CD8-positive, alpha-beta memory T cell (primary cell): Measurements from ENCODE around the gene SYPL1. TPM values are rescaled to one million over a fixed set of nuclear protein-coding genes. Genes with fewer than 3 reads are reported as not detected.

ENCODE experiments used
- CTCF ChIA-PET: fragments of 350-600 bp; sonication (Branson Sonifier 250); formaldehyde crosslinking; loops from one replicate; lab custom pipeline; 2021; ENCODE audit warnings: antibody characterized with exemption; lab: Charles Lee
- POLR2A ChIA-PET: fragments of 350-600 bp; sonication (Branson Sonifier 250); formaldehyde crosslinking; loops from one replicate; lab custom pipeline; 2021; ENCODE audit warnings: antibody characterized with exemption; lab: Charles Lee
- DNase-seq, 5 donors: peaks; one replicate each; pipeline versions ENCODE4 v3.0.0 to v3.0.0-alpha.2; 2020 to 2022; ENCODE audit warnings: mixed read lengths in 1 of 5
- H3K27ac ChIP-seq: one replicate; pipeline ENCODE4 v1.7.0; 2013; ENCODE audit warnings: low read depth, mild to moderate bottlenecking, low read length, moderate library complexity
- H3K27me3 ChIP-seq: 2 replicates; pipeline ENCODE4 v1.7.0; 2013; ENCODE audit warnings: low read length, mild to moderate bottlenecking; ENCODE audit not compliant: insufficient read depth, poor library complexity, severe bottlenecking
- H3K36me3 ChIP-seq: 2 replicates; pipeline ENCODE4 v1.7.0; 2013; ENCODE audit warnings: mild to moderate bottlenecking, low read length, moderate library complexity; ENCODE audit not compliant: insufficient read depth
- H3K4me1 ChIP-seq: 2 replicates; pipeline ENCODE4 v1.7.0; 2013; ENCODE audit warnings: mild to moderate bottlenecking, low read length, moderate library complexity; ENCODE audit not compliant: insufficient read depth
- H3K4me3 ChIP-seq: 2 replicates; pipeline ENCODE4 v1.7.0; 2013; ENCODE audit warnings: mild to moderate bottlenecking, low read length
- H3K9me3 ChIP-seq: 2 replicates; pipeline ENCODE4 v1.7.0; 2013; ENCODE audit warnings: mild to moderate bottlenecking, low read length
- H3K27ac Mint-ChIP-seq, 8 donors: one replicate each; pipeline ENCODE4 v1.8.0; 2020 to 2021; ENCODE audit warnings: mixed read lengths in 8 of 8, mild to moderate bottlenecking in 6 of 8, inconsistent platforms in 3 of 8, moderate library complexity in 3 of 8
- H3K27me3 Mint-ChIP-seq, 2 donors: one replicate each; pipeline ENCODE4 v1.8.0; 2020 to 2021; ENCODE audit warnings: mixed read lengths in 2 of 2, mild to moderate bottlenecking in 1 of 2, moderate library complexity in 1 of 2
- H3K36me3 Mint-ChIP-seq, 3 donors: one replicate each; pipeline ENCODE4 v1.8.0; 2020 to 2021; ENCODE audit warnings: mixed read lengths in 3 of 3, inconsistent platforms in 1 of 3, mild to moderate bottlenecking in 1 of 3
- H3K4me1 Mint-ChIP-seq, 3 donors: one replicate each; pipeline ENCODE4 v1.8.0; 2020 to 2021; ENCODE audit warnings: mixed read lengths in 3 of 3, inconsistent platforms in 1 of 3, mild to moderate bottlenecking in 1 of 3
- H3K4me3 Mint-ChIP-seq, 7 donors: one replicate each; pipeline ENCODE4 v1.8.0; 2020 to 2021; ENCODE audit warnings: mixed read lengths in 7 of 7, mild to moderate bottlenecking in 6 of 7, moderate library complexity in 4 of 7, inconsistent platforms in 2 of 7
- H3K9me3 Mint-ChIP-seq, 5 donors: one replicate each; pipeline ENCODE4 v1.8.0; 2020 to 2022; ENCODE audit warnings: mixed read lengths in 5 of 5, mild to moderate bottlenecking in 3 of 5, moderate library complexity in 2 of 5, inconsistent platforms in 1 of 5
- polyA plus RNA-seq: library from polyadenylated mRNA; unstranded; fragments of 300-500 nt; fragmentation: Illumina TruSeq; gene quantifications from one replicate; pipeline ENCODE4 v1.2.3, GENCODE V29; 2021
- total RNA-seq, 2 experiments: library from RNA; stranded (reverse); gene quantifications; one replicate each; pipeline ENCODE4 v1.2.3, GENCODE V29; 2021

The SYPL1 gene
- total and polyA plus RNA-seq, 3 experiments from 2014 or later = 33.1 to 63.0 (median 33.7) TPM

DNA sequence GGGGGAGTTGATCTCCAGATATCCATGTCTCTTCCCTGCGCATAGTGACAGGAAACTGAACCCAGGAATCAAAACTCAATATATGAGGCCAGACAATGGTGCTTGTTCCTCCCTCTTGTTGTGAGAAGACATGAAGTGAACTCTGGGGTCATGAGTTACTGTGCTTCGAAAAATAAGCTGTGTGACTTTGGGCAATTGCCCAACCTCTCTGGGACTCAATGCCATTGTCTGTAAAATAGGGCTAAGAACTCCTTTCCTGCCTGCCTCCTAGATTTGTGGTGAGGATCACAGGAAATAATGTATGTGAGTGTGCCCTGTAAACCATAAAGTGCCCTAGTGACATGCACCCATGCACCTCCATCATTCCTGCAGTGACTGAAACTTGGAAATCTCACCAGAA lies 48.4 kb downstream of the SYPL1 start:
- no peaks in the 10 kb centered on the region for H3K4me1 ChIP-seq
- no peaks in the 10 kb centered on the region for H3K27me3 ChIP-seq
- Mint-ChIP-seq H3K9me3 (no peaks in the 10 kb centered on the region), H3K27ac (no peak overlapping the region), H3K36me3 (no peaks in the 10 kb centered on the region), H3K27me3 (no peaks in the 10 kb centered on the region), H3K4me1 (peaks cover 12 to 15% (median 13%) of the 10 kb centered on the region in 3 donors), H3K4me3 (no peak overlapping the region)
- no peak overlapping the region for H3K27ac ChIP-seq
- no peak for DNase-seq
- CTCF ChIA-PET = interaction anchor here (10.2 kb wide), 1 partner anchor 90 kb away, joined by 193 read pairs; no protein-coding TSS in a partner anchor
- POLR2A ChIA-PET = no interaction called here
- H3K36me3 ChIP-seq = no peaks in the 10 kb centered on the region
- H3K9me3 ChIP-seq = no peaks in the 10 kb centered on the region
- H3K4me3 ChIP-seq = no peak overlapping the region

DNA sequence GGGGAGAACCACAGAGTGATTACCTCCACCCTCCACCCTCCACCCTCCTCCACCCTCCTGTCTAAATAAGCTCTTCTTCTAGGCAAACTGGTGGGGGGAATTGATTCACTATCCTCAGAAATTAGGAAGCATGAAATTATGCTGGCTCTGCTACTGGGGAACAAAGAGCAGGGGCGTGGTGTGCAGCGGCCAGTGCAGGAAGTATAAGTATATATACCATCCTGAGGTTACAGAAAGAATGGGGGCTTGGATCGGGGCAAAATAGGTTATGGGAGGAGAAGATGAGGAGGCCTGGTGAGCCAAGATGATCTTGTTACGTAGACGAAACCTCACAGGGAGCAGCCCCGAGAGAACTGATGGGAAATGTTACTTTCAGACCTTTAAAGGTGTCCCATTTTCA lies 49.1 kb downstream of the SYPL1 start:
- CTCF ChIA-PET = interaction anchor here (10.2 kb wide), 1 partner anchor 91 kb away, joined by 193 read pairs; no protein-coding TSS in a partner anchor
- peaks cover 12 to 20% (median 19%) of the 10 kb centered on the region in 3 donors for H3K4me1 Mint-ChIP-seq
- peaks cover 4% of the 10 kb centered on the region for H3K4me1 ChIP-seq
- H3K4me3 ChIP-seq = no peak overlapping the region
- H3K9me3 ChIP-seq = no peaks in the 10 kb centered on the region
- no peaks in the 10 kb centered on the region for H3K36me3 ChIP-seq
- DNase-seq = no peak
- H3K9me3 Mint-ChIP-seq = no peaks in the 10 kb centered on the region
- no peaks in the 10 kb centered on the region for H3K36me3 Mint-ChIP-seq
- H3K27me3 ChIP-seq = no peaks in the 10 kb centered on the region
- no peaks in the 10 kb centered on the region for H3K27me3 Mint-ChIP-seq
- no peak overlapping the region for H3K4me3 Mint-ChIP-seq
- peak overlapping the region in 1 of 8 donors; percentile 11 for H3K27ac Mint-ChIP-seq
- POLR2A ChIA-PET = no interaction called here
- no peak overlapping the region for H3K27ac ChIP-seq

DNA sequence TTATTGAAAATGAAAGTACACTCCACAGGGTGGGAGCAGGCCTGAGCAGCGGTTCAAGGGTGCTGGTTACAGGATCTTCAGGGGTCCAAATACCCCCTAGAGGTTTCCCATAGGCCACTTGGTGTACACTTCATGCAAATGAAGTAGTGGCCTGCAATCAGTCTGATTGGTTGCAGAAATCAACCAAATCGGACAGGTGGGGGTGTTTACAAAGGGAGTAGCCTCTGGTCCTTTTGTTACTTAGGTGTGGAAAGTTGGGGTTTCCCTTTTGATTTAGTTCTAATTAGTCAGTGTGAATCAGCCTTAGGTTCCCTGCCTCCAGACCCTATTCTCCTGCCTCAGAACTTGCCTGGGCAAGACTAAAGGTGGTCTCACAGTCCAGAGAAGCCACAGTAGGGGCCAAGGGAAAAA lies 49.6 kb downstream of the SYPL1 start:
- Histone ChIP-seq H3K9me3 (no peaks in the 10 kb centered on the region), H3K27ac (no peak overlapping the region), H3K4me3 (no peak overlapping the region), H3K4me1 (peaks cover 8% of the 10 kb centered on the region), H3K36me3 (no peaks in the 10 kb centered on the region), H3K27me3 (no peaks in the 10 kb centered on the region)
- Mint-ChIP-seq H3K36me3 (no peaks in the 10 kb centered on the region), H3K4me3 (no peak overlapping the region), H3K4me1 (peaks cover 17 to 25% (median 24%) of the 10 kb centered on the region in 3 donors), H3K9me3 (no peaks in the 10 kb centered on the region), H3K27ac (no peak overlapping the region), H3K27me3 (no peaks in the 10 kb centered on the region)
- ChIA-PET CTCF (interaction anchor here (10.2 kb wide), 1 partner anchor 91 kb away, joined by 193 read pairs; no protein-coding TSS in a partner anchor), POLR2A (no interaction called here)
- no peak for DNase-seq

DNA sequence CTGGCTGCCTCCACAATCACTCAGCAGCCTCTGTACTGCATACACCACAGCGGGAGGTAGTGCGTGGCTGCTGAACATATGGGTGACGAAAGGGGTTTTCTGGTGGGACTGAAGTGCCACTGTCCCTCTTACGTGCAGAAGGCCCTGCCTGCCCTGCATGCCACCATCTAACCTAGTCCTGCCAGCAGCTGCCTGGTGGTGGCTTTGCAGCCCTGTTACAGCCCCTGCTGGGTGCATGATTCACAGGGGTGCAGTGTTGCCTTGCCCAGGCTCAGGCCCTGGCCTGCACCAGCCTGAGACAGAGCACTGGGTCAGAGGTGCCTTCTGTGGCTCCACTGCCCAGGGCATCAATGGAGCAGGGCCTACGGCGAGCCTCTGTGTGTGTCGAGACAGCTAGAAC lies 50.1 kb downstream of the SYPL1 start:
- ChIA-PET POLR2A (no interaction called here), CTCF (interaction anchor here (1.0 to 10.2 kb wide), 2 partner anchors 92 to 103 kb away, joined by 3 to 193 read pairs; no protein-coding TSS in a partner anchor)
- H3K9me3 ChIP-seq = no peaks in the 10 kb centered on the region
- no peaks in the 10 kb centered on the region for H3K27me3 Mint-ChIP-seq
- no peak overlapping the region for H3K27ac Mint-ChIP-seq
- H3K27me3 ChIP-seq = no peaks in the 10 kb centered on the region
- H3K9me3 Mint-ChIP-seq = no peaks in the 10 kb centered on the region
- no peak overlapping the region for H3K4me3 ChIP-seq
- no peak for DNase-seq
- no peak overlapping the region for H3K4me3 Mint-ChIP-seq
- H3K4me1 ChIP-seq = peaks cover 13% of the 10 kb centered on the region
- no peak overlapping the region for H3K27ac ChIP-seq
- peaks cover 21 to 31% (median 27%) of the 10 kb centered on the region in 3 donors for H3K4me1 Mint-ChIP-seq
- H3K36me3 Mint-ChIP-seq = no peaks in the 10 kb centered on the region
- no peaks in the 10 kb centered on the region for H3K36me3 ChIP-seq

DNA sequence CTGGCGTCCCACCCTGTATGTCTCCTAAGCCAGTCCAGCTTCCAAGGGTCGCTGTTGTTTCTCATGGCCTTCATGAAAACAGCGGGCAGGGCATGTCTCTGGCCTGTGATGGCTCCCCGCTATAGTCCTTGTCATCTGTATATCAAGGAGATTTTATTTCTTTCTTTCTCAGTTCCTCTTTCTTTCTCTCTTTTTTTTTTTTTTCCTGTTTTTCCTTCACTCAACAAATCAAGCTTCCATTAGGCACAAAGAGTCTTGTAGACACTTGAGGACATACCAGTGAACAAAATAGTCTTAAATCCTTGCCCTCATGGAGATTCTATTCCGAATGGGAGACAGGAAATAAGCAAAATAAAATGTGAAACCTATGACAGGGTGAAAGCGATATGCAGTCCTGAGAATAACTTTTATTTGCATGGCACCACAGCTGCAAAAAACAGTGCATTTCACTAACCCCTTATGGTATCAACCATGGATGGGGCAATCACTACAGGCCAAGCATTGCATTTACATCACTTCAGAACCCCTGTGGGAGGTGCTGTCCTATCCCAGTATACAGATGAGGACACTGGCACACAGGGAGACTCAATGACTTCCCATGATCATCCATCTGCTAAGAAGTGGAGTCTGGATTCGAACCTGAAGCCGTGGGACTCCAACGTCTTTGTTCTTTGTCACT lies 50.7 kb downstream of the SYPL1 start:
- DNase-seq = no peak
- Histone ChIP-seq H3K4me1 (peaks cover 14% of the 10 kb centered on the region), H3K27ac (no peak overlapping the region), H3K27me3 (no peaks in the 10 kb centered on the region), H3K9me3 (no peaks in the 10 kb centered on the region), H3K36me3 (no peaks in the 10 kb centered on the region), H3K4me3 (no peak overlapping the region)
- POLR2A ChIA-PET = no interaction called here
- no peaks in the 10 kb centered on the region for H3K27me3 Mint-ChIP-seq
- no peaks in the 10 kb centered on the region for H3K9me3 Mint-ChIP-seq
- H3K36me3 Mint-ChIP-seq = no peaks in the 10 kb centered on the region
- no peak overlapping the region for H3K4me3 Mint-ChIP-seq
- CTCF ChIA-PET = interaction anchor here (1.0 to 10.2 kb wide), 3 partner anchors 93 to 106 kb away, joined by 3 to 193 read pairs (median 3); no protein-coding TSS in a partner anchor
- peaks cover 24 to 34% (median 30%) of the 10 kb centered on the region in 3 donors for H3K4me1 Mint-ChIP-seq
- H3K27ac Mint-ChIP-seq = no peak overlapping the region

DNA sequence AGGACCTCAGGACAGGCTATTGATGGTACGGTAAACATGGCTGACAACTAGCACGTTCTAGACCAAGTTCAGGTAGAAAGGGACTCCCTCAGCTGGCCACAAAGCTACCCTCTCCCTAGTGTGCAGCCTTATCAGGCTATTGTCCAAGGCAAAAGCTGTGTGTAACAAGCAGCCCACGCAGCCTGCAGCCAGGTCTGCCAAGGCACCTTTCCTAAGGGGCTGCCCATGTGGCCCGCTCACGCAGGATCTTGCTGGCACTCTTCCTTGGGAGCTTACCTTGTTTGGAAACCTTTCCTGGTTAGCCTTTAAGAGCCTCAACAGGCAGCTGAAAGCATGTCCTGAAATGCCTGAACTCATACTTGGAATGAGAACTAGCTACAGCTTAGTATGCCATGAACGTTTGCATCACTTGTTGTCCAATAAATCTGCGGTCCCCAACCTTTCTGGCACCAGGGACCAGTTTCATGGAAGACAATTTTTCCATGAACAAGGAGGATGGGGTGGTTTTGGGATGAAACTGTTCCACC lies 51.7 kb downstream of the SYPL1 start:
- Mint-ChIP-seq H3K4me3 (no peak overlapping the region), H3K36me3 (no peaks in the 10 kb centered on the region), H3K9me3 (no peaks in the 10 kb centered on the region), H3K27me3 (no peaks in the 10 kb centered on the region), H3K4me1 (peaks cover 24 to 34% (median 30%) of the 10 kb centered on the region in 3 donors), H3K27ac (peak overlapping the region in 1 of 8 donors; percentile 87)
- no peaks in the 10 kb centered on the region for H3K9me3 ChIP-seq
- ChIA-PET CTCF (interaction anchor here (1.5 to 10.2 kb wide), 2 partner anchors 94 to 107 kb away, joined by 3 to 193 read pairs; no protein-coding TSS in a partner anchor), POLR2A (no interaction called here)
- H3K4me1 ChIP-seq = peaks cover 14% of the 10 kb centered on the region
- no peaks in the 10 kb centered on the region for H3K27me3 ChIP-seq
- no peak for DNase-seq
- no peaks in the 10 kb centered on the region for H3K36me3 ChIP-seq
- H3K27ac ChIP-seq = no peak overlapping the region
- no peak overlapping the region for H3K4me3 ChIP-seq

DNA sequence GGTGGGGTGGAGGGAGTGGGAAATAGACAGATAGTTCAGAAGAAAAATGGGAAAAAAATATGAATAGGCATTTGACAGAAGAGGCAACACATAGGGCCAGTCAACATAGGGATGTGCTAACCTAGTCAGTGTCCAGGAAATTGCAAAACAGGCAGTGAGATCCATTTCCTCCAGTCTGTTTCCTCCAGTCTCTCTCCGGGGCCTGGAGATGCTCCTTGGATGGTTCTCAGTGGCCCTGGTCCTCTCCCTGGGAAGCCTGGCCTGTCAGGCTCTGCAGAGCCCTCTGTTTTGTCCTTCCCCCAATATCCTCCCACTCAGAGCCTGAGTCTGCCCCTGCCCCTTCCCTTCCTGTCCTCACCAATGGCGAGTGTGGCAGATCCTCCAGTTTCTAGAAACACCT lies 52.6 kb downstream of the SYPL1 start:
- H3K4me1 ChIP-seq = peaks cover 14% of the 10 kb centered on the region
- no peak overlapping the region for H3K4me3 Mint-ChIP-seq
- no peaks in the 10 kb centered on the region for H3K9me3 ChIP-seq
- no peaks in the 10 kb centered on the region for H3K27me3 ChIP-seq
- no peak overlapping the region for H3K27ac Mint-ChIP-seq
- no peaks in the 10 kb centered on the region for H3K27me3 Mint-ChIP-seq
- H3K4me3 ChIP-seq = no peak overlapping the region
- H3K9me3 Mint-ChIP-seq = no peaks in the 10 kb centered on the region
- no peak overlapping the region for H3K27ac ChIP-seq
- no peaks in the 10 kb centered on the region for H3K36me3 Mint-ChIP-seq
- POLR2A ChIA-PET = no interaction called here
- H3K4me1 Mint-ChIP-seq = peaks cover 24 to 34% (median 30%) of the 10 kb centered on the region in 3 donors
- DNase-seq = no peak
- no peaks in the 10 kb centered on the region for H3K36me3 ChIP-seq
- CTCF ChIA-PET = interaction anchor here (3.6 to 10.2 kb wide), 2 partner anchors 17 to 94 kb away, joined by 9 to 193 read pairs; no protein-coding TSS in a partner anchor

DNA sequence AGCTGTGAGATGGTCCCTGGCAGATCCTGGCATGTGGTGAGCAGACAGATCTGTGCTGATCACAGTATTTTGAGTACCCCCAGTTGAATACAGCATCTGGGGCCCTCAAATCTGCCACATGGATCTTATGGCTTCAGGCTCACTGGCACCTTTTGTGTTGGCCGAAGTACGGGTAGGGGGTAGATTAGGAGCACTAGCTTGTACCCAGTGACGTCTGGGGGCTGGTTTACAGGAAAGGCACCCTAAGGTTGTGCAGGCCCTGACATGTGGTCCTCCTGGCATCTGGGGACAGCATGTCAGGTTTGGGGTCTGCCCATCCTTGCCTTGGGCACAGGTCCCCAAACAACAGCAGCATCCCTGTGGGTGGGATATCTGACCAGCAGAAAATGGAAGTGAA lies 53.2 kb downstream of the SYPL1 start:
- Mint-ChIP-seq H3K4me3 (no peak overlapping the region), H3K9me3 (no peaks in the 10 kb centered on the region), H3K27ac (peak overlapping the region in 1 of 8 donors; percentile 53), H3K4me1 (peaks cover 24 to 34% (median 30%) of the 10 kb centered on the region in 3 donors), H3K27me3 (no peaks in the 10 kb centered on the region), H3K36me3 (no peaks in the 10 kb centered on the region)
- Histone ChIP-seq H3K9me3 (no peaks in the 10 kb centered on the region), H3K4me1 (peaks cover 14% of the 10 kb centered on the region), H3K36me3 (no peaks in the 10 kb centered on the region), H3K27me3 (no peaks in the 10 kb centered on the region), H3K27ac (no peak overlapping the region), H3K4me3 (no peak overlapping the region)
- CTCF ChIA-PET = interaction anchor here (1.3 to 10.2 kb wide), 8 partner anchors 9 to 105 kb away, joined by 3 to 193 read pairs (median 6); no protein-coding TSS in a partner anchor
- DNase-seq = no peak
- POLR2A ChIA-PET = no interaction called here
